Measurements from ENCODE around the gene THOP1.

- TF ChIP-seq CTCF (conservative IDR thresholded peaks at IDR 0.05): no peak
- no peak for TF ChIP-seq EZH2 (IDR thresholded peaks at IDR 0.05; ENCODE audit: low read depth)
Measured at GRCh38 chr19:2756477-2756876, 28.8 kb upstream of the THOP1 start.

All from PC-9 (cell line).